GM19438 (cell line): ENCODE results near the gene SLCO4A1.

Experiments used
- ATAC-seq: cut with Tn5 transposase; IDR thresholded peaks from one replicate; pipeline ENCODE4 v1.9.1; 2021; ENCODE audit warnings: low read depth; ENCODE audit not compliant: unreplicated experiment

Gene SLCO4A1

GRCh38 chr20:62709537-62709905 is 67.2 kb downstream of the SLCO4A1 start:
- ATAC-seq: no peak

GRCh38 chr20:62710221-62710885 is 68.0 kb downstream of the SLCO4A1 start:
- ATAC-seq: no peak

GRCh38 chr20:62710886-62711702 is 68.8 kb downstream of the SLCO4A1 start:
- no peak for ATAC-seq

- ATAC-seq: no peak
These were observed 69.4 kb downstream of the SLCO4A1 start for GRCh38 chr20:62711703-62712101.

- no peak for ATAC-seq
These were observed 70.3 kb downstream of the SLCO4A1 start for GRCh38 chr20:62712606-62713005.

- no peak for ATAC-seq
These were observed 71.7 kb downstream of the SLCO4A1 start for GRCh38 chr20:62714006-62714405.

- no peak for ATAC-seq
These were observed 72.5 kb downstream of the SLCO4A1 start for GRCh38 chr20:62714799-62715198.

- ATAC-seq: no peak
These were observed 72.9 kb downstream of the SLCO4A1 start for GRCh38 chr20:62715201-62715600.

- no peak for ATAC-seq
These were observed 74.1 kb downstream of the SLCO4A1 start for GRCh38 chr20:62716198-62716940.

GRCh38 chr20:62716941-62717310 is 74.6 kb downstream of the SLCO4A1 start:
- ATAC-seq: no peak

- ATAC-seq: no peak
These were observed 75.6 kb downstream of the SLCO4A1 start for GRCh38 chr20:62717933-62718332.

- ATAC-seq: no peak
These were observed 76.2 kb downstream of the SLCO4A1 start for GRCh38 chr20:62718546-62718945.

- ATAC-seq: no peak
These were observed 77.1 kb downstream of the SLCO4A1 start for GRCh38 chr20:62719250-62719935.
